NCI-H524 (cell line): ENCODE results near the gene BANK1.
"Not testable (repeated sequence)": the region's sequence is repeated elsewhere in the genome, so short reads cannot be mapped to it uniquely, and the experiment has no call there.

ENCODE experiments used
- DNase-seq, 2 experiments: peaks; one replicate each; lab custom pipeline; 2025; lab: John Stamatoyannopoulos, UW

The BANK1 gene

GRCh38 chr4:101885574-101885973 lies 95.0 kb downstream of the BANK1 start:
- DNase-seq = no peak

- no peak for DNase-seq
These were observed 96.3 kb downstream of the BANK1 start for GRCh38 chr4:101886826-101887225.

DNA sequence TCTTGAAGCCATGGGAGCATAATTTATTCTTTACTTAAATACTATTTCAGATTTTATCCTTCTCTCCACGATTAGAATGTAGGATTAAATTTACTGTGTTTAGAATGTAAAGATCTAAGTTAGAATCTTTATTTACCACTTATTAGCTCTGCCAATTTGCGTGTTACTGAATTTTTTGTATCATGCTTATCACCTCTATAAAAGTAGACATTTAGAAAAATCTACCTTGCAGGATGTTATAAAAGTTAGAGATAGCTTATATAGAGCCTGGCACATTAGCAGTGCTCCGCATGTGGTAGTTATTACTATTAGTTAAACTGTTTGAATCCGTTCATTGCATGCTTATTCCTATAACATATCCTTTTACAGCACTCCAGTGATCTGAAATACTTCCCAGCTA lies 97.9 kb downstream of the BANK1 start:
- DNase-seq = no peak

GRCh38 chr4:101905527-101905926 lies 115.0 kb downstream of the BANK1 start:
- not testable (repeated sequence) for DNase-seq

GRCh38 chr4:101910786-101911373 lies 120.3 kb downstream of the BANK1 start:
- DNase-seq = no peak

- DNase-seq = peak in 1 of 2 experiments; percentile 0
These were observed 121.1 kb downstream of the BANK1 start for GRCh38 chr4:101911616-101912015.

DNA sequence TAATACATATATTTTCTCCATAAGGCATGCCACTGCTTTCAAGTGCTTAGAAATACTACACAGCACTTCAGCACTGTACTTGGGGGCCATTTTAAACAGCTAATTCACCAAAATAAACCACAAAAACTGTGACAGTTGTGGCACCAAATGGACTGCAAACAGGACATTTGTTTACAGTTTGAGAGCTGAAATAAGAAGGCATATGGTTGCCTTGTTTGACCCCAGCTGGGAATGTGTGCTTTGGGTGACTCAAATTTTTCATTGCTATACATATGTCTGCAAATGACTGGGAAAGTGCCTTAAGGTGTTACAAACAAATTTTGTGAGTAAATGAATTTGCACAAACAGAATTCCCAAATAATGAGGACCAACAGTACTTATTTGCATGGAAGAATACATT lies 124.2 kb downstream of the BANK1 start:
- peak in 1 of 2 experiments; percentile 47 for DNase-seq

GRCh38 chr4:101919373-101919977 lies 128.9 kb downstream of the BANK1 start:
- DNase-seq = no peak

DNA sequence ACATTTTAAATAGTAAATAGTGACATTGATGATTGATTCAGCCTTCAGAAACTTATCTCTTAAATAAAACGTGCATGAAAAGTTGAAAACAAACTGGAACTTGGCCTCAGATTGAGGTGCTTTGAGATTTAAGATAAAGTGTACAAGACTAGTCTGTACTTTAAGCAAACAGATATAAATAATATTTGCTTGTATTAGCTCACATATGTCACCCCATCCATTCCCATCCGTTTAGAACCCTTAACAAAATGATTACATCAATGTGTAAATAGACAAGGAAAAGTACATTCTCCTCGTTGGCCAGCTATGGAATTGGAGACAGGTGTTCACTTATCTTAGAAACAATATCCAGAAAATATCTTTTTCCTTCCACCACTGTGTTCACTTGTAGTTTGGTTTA lies 130.8 kb downstream of the BANK1 start:
- DNase-seq = no peak

- DNase-seq = no peak
These were observed 141.1 kb downstream of the BANK1 start for GRCh38 chr4:101931619-101932018.

DNA sequence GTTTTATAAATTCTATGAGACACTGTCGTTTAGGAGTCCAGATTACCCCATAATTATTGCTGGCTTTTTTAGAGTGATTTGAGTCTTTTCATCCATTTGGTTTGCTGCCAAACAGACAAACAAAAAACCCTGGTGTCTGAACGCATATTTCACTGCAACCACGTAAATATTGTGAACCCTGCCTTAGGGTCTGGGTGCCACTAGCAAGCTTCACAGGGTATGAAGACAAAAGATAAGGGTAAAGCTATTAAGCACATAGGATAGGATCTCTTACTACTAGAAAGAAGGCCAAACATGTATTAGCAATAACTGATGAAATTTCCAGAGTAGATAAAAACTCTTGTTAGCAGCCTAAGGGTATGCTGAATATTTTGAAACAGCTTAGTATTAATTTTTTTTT lies 143.3 kb downstream of the BANK1 start:
- no peak for DNase-seq

DNA sequence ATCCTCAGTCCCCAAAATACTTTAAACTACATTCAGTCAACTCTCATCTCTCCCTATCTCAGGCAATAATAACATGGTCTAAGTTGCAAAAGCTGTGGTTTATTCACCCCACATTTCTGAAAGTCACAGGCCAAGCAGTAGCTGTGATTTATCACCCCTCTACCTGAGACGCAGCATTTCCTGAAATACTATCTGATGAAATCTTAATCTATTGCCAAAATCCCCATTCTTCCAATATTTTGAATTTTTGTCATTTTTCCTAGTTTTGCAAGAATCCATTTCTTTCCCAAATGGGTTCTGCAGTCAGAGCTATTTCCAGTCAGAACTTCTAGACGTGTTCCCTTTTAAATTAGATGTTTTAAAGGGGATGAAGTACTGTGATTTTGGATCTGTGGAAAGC lies 148.3 kb downstream of the BANK1 start:
- DNase-seq = no peak

DNA sequence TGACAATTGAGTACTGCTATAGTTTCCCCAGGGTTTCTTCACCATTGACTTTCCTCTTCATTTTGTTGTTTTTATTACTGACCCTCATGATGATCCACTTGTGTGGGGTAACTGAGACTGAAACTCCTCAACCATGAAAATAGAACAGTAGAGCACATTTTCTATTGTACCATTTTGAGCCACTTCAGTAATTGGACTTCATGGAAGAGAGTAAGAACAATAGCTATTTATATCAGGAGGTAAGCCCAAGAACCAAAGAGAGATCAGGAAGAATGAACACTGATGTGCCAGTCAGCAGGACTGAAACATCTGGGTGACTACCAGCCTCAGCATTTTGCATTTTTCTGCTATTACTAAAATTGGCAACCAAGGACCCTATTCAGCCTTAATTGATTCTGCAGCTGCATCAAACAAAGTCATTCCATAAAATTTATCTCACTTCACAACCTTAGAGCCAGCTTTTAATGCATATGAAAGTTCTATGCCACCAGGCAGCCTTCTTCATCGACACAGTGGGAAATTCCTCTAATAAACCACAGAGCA lies 151.4 kb downstream of the BANK1 start:
- no peak for DNase-seq

DNA sequence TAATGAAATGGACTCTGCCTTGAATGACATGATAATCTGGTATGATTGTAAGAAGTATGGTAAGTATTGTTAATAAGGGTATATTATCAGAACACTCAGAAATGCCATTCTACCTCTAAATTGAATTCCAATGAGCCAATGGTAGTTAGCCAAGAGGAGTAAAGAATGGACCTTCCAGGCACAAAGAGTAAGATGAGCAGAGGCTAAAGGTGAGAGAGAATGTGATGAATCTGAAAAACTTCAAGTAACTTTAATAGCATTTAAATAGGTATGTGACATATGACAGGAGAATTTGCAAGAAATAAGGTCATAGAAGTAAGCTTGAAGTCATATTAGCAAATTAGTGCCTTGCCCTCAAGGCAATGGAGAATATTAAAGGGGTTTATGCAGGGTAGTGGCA lies 152.4 kb downstream of the BANK1 start:
- DNase-seq = no peak

DNA sequence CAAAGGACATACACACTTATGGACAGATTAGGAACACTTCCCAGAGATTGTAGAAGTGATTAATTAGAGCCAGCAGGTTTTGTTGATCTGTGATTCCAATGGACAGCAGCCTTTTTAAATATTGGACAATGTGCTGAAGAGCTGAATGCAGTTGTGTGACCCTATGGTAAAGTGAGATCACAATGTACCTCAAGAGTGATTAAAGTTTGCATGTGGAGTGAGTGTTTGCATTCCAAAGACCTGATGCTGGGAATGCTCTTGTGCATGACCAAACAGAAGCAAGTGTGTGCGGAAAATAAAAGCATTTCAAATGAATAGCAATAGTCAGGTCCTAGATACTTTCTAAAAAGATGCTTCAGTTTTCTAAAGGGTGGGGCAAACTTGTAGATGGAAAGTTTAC lies 154.1 kb downstream of the BANK1 start:
- peak in 1 of 2 experiments; percentile 2 for DNase-seq

DNA sequence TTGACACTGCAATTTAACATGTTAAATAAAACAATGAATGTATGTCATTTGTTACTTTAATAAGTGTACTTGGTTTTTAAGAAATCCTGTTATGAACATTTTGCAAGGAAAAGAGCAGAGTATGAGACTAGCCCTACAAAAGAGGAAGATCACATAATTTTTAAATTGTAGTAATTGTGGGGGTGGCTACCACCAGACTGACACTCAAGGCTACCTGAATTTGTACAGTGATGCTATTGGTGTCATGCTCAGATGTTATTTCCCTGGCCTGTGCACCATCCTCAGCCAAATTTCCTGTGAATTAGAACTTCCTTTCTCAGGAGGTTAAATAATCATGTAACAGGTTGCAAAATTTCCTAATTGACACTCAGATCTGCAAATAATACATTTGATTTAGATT lies 157.5 kb downstream of the BANK1 start:
- no peak for DNase-seq

- no peak for DNase-seq
These were observed 158.4 kb downstream of the BANK1 start for GRCh38 chr4:101948951-101949350.

- no peak for DNase-seq
These were observed 159.9 kb downstream of the BANK1 start for GRCh38 chr4:101950258-101950979.

DNA sequence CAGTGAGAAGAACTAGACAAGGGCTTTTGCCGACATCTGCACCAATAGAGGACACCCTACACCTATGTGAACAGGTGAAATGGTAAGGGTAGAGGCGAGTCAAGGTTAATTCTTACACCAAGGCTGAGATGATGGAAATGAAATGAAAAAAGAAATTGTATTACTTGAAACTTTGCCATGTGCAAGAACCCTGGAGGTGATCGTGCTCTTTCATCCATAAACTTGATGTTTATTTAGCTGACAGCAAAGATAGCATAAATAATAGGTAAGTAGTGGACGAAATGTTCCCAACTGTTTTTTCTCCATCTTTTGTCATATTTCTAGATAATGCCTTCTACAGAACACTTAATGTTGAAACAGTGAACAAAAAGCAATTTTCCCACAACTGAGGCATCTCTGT lies 162.5 kb downstream of the BANK1 start:
- DNase-seq = no peak

- no peak for DNase-seq
These were observed 163.4 kb downstream of the BANK1 start for GRCh38 chr4:101953949-101954348.

DNA sequence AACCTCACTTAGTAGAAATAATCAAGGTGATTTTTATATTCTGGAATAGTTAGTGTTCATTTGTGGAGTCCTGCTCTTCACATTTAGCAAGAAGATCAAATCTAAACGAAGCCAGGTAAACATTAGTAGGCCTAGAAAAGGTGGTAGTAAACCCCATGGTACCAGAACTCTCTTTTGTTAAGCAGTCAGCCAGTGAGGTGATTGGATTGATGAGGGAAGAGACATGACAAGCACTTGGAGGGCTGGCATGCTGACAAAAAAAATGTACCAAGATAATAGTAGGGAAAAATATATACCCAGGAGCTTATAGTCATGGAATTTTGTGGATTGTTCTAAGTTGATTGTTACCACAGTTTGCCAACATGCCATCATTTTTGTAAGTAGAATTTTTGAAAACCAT lies 163.8 kb downstream of the BANK1 start:
- DNase-seq = no peak

- peak; percentile 20 to 24 for DNase-seq
These were observed 164.6 kb downstream of the BANK1 start for GRCh38 chr4:101954975-101955678.
